NCI-H446 treated with DMSO at 0.1 percent for 48 hours (cell line): ENCODE results near the gene HLA-DMA.
"Not testable (repeated sequence)": the region's sequence is repeated elsewhere in the genome, so short reads cannot be mapped to it uniquely, and the experiment has no call there.

Experiments used
- DNase-seq: peaks from one replicate; lab custom pipeline; 2025; lab: John Stamatoyannopoulos, UW

Gene HLA-DMA

GRCh38 chr6:32954986-32955802, 2.3 kb upstream of the HLA-DMA start:
- no peak for DNase-seq

- no peak for DNase-seq
These were observed 1.4 kb upstream of the HLA-DMA start for GRCh38 chr6:32954267-32954666.

GRCh38 chr6:32953775-32954174, 878 bp upstream of the HLA-DMA start:
- DNase-seq = no peak

DNA sequence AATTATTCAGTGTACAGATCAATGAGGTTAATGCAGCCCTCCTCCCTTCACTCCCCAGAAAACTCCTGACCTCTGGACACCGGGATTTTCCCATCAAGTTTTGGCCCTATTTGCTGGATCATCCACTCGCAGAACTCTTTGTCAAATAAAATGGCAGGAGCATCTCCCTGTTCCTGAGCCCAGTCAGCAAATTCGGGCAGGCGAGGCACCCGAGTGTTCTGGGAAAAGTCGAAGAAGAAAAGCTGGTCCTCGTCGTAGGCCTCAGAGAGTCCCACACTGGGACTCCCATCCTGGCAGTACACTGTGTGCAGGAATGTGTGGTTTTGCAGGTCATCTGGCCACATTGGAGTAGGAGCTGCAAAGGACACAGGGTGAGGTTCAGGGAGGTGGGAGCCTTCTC, 2.4 kb downstream of the HLA-DMA start:
- no peak for DNase-seq

- DNase-seq = no peak
These were observed 2.9 kb downstream of the HLA-DMA start for GRCh38 chr6:32950010-32950409.

DNA sequence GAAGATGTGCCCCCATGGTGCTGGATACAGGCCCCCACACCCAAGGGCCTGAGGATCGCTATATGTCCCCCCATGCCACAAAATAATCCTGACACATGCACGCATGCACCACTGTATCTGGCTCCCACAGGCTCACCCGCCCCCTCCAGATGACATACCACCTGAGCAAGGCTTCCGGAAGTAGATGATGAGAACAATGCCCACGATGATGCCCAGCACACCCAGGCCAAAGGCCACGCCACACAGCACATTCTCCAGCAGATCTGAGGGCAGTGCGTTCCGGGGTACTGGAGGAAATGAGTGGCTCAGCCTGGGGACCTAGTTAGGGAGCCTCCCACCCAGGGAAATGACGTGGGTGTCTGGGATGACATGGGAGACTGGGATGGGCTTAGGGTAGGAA, 3.8 kb downstream of the HLA-DMA start:
- DNase-seq = no peak

DNA sequence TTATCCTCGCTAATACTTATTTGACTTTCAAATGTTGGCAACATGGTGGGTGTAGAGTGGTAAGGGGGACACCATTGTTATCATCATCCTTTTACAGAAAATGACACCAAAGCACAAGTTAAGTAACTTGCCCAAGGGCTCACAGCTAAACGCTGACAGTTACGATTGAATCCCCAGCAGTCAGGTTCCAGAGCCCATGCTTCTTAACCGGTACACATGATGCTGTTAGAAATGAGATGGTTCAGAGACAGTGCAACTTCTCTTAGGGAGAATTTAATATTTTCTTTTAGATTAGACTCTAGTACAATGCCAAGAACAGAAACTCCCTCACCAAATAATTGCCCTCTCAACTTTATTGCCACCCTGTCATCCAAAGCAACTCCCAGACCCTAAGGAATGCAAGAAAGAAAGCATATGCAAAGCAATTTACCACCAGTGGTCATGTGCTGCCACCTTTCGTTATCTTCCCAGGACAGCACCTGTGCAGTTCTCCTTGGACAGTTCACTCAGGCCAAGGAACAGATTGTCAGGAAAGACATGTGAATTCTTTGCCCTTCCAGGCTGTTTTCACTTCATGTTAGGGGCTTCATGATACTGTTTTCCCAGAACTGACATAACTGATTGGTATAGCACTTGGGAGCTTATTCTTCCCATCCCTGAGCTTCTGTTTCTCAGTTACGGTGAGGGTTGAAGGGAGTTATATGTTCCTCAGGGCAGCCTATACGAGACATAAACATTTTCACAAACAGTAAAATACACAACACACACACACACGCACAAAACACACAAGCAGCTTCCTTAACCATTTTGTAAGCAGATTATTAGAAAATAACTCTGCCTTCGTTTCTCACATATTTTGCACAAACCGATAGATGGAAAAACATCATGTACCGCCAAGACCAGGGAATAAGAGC, 5.1 kb downstream of the HLA-DMA start:
- DNase-seq = no peak

DNA sequence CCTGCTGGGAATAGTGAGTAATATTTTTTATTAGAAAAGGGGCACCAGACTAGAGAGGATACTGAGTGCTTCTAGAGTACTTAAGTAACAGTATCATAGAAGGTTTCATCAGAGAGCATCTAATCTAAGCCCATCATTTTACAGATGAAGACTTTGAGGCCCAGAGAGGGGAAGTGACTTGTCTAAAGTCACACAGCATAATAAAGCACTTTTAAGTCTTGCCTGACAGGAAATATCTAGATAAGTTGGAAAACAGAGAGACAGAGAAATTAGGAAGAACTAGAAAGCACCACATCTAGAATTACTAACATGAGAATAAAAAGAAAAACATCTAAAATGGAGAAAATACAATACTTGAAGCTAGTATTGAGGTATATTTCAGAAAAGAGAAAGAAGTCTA, 6.0 kb downstream of the HLA-DMA start:
- no peak for DNase-seq

DNA sequence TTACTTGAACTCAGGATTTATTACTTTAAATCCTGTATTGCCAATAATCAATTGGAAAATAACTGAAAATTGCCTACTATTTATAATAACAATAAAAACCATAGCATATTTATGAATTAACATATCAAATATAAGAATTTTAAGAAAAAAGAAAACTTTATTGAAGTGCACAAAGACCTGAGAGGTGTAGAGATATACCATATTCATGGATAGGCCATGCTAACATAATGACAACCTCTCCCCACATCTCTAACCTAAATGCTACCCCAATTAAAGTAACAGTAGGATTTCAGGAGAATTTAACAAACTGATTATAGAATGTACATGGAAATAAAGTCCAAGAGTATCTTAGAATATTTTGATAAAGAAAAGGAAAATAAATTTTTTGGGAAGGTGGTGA, 6.9 kb downstream of the HLA-DMA start:
- no peak for DNase-seq

DNA sequence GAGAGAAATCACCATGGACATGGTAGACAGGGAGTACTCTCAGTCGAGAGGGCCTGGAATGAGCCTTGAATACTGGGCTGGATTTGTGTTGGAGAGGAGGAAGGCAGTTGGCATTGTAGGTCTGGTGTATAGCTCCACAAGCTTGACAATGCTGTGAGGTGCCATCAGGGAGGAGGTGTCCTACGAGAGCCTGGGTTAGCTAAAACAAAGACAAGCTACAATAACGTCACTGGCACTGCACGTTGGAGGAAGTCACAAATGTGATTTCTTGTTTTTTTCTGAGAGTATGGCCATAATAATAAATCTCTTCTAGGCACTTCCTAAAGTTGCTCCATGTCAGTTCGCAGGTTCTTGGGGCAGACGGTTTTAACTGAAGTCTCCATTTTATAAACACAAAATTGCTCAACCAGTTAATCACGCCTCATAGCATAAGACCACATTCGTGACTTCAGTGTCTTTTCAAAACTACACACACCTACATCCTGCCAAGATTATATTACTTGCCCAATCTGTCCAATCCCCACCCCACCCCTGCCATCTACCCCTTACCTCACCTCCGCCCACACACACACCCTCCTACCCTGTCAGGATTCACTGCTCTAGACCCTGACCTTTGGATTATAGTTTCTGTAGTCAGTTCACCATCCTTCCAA, 7.7 kb downstream of the HLA-DMA start:
- no peak for DNase-seq

GRCh38 chr6:32943864-32944649, 8.8 kb downstream of the HLA-DMA start:
- DNase-seq = no peak

GRCh38 chr6:32942555-32943123, 10.3 kb downstream of the HLA-DMA start:
- DNase-seq = not testable (repeated sequence)

DNA sequence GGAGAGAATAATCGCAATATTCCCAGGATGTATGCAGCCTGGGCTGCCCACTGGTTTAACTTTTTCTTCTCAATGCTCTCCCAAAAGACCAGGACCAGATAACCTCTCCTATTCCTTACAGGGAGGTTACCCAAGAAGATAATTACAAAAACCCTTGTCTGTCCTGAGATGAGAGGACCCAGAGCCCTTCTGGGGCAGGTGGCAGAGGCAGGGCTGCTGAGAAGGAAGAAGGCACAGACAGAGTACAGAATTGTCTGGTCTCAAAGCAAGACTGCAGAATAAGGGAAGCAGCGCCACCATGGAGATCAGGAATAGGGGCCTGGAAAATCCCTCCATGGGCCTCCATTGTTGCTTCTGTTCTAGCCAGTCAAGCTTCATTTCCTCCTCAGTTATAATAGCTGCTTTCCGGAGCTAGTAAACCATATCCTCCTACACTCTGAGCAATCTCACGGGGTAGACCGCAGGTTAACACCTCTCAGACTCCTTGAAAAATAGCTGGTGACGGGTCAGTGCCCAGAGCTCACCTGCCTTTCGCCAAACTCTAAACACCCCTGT, 11.6 kb downstream of the HLA-DMA start:
- no peak for DNase-seq

DNA sequence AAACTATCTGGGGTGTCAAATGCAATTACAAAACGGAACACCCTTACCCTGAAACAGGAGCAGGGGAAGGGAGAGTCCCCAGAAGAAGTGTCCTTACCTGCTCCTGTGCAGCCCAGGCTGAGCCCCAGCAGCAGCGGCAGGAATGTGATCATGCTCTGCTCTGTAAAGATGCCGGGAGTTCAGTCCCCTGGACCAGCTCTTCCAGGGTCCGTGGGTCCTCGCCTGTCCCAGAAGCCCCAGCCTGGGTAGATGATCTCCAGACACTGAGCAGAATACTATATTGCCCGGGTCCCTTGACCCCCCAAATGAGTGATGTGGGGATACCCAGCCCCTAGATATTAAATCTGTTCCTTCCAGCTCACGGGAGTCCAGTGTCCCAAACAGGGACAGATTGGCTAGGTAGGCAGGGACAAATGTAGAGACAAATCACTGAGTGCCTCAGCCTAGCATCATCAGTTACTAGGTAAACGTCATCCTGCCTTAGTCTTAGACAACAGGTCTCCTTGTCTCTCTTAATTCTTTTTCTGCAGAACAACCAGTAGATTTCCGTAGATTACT, 12.2 kb downstream of the HLA-DMA start, which contains the start of gene HLA-DMB:
Gene HLA-DMB (minus strand): TSS at position 373 of the 558 bp plus-strand sequence. CDS start 221 bp downstream, at position 152.
- peak; percentile 29 for DNase-seq

DNA sequence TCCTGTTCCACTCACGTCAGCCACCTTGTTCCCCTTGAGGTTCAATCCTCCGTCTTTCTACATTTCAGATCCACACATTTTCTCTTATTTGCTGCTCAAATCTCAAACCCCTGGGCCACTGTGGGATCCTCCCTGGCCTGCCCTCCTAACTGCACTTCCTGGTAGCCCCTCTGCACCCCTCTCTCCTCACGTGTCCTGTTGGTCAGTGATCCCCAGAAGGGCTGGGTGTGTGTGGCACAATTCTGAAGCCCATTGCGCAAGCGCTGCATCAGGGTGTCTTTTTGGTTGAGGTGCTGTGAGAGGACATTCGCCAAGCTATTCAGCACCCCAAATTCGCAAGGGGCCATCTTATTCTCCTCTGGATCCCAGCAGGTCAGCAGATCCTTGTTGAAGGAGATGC, 14.4 kb downstream of the HLA-DMA start:
- no peak for DNase-seq

DNA sequence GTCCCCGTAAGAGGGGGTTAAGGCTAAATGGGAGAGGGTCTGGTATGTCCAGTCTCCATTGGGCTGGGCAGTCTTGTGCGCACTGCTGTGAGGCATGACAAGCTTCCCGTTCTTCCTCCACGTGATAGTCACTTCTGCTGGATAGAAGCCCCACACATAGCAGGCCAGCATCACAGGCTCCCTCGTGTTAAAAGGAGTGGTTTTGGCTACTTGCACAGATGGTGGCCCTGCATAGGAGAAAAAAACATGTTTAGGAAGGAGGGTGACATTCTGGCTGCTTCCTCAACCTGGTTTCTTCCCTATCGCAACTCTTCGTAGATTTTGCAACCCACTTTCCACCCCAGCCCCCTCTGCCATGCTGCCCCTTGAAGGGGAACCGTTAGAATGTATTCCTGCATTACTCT, 15.7 kb downstream of the HLA-DMA start:
- DNase-seq = no peak

DNA sequence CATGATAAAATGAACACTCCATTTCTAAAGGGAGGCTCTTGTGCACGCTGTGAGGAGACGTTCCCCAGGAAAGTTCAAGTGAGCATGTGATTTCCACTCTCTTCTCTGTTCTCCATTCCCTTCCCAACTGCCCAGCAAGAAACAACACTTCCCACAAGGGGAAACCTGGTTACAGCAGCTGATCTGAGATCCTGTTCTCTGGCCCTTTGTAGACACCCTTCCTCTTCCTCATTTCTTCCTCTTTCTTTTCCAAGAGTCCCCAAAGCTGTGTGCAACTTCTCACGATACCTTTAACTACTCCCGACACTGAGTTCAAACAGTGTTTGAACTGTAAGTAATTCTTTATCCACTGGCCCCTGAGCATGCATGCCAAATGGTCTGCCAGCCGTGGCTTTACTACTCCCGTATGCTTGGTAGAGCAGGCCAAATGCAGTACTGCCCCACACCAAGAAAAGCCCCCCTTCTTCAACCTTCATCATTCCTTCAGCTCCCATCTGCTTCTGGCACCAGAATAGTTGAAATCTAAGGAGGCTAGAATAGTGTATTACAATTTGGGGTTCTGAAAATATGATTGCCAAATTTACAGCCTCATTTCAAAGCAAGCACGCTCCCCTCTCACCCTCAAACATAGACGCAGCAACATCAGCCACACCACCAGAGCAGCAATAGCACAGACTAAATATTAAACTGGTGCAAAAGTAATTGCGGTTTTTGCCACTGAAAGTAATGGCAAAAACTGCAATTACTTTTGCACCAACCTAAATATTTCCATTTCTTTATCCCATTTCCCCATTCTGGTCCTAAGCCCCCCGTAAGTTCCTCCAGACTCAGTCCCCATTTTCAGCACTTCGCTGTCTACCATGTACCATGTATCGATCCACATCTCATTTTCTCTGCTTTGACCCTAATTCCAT, 16.4 kb downstream of the HLA-DMA start:
- no peak for DNase-seq

- DNase-seq = no peak
These were observed 17.2 kb downstream of the HLA-DMA start for GRCh38 chr6:32935551-32936238.

GRCh38 chr6:32933661-32934085, 19.2 kb downstream of the HLA-DMA start:
- DNase-seq = peak; percentile 23
